ENCODE results near the gene BANK1. TPM values are rescaled to one million over a fixed set of nuclear protein-coding genes. Genes with fewer than 3 reads are reported as not detected.
A peak's percentile ranks its signal among the peaks of the same experiment; 100 is the strongest.

The BANK1 gene
- total RNA-seq, 1 experiment from 2014 or later: 1.1 TPM

- Histone ChIP-seq H2AFZ (ENCODE audit: low read length) (no peak overlapping the region), H3K23me2 (ENCODE audit: insufficient read length, low read depth, low read length, poor library complexity, severe bottlenecking) (no peaks in the 10 kb centered on the region), H3K79me2 (ENCODE audit: insufficient read depth, low read length) (no peaks in the 10 kb centered on the region), H3K4ac (ENCODE audit: low read depth, low read length) (no peak overlapping the region), H2BK15ac (ENCODE audit: low read depth, low read length) (no peak overlapping the region), H2BK12ac (ENCODE audit: insufficient read length, low read depth, low read length) (no peak overlapping the region), H3K27me3 (ENCODE audit: insufficient read depth, low read length) (no peaks in the 10 kb centered on the region), H2BK5ac (ENCODE audit: insufficient read length, low read length) (no peak overlapping the region), H3K23ac (ENCODE audit: insufficient read length, low read depth, low read length) (no peak overlapping the region), H3K4me2 (ENCODE audit: insufficient read depth, insufficient read length, low read length) (no peak overlapping the region), H2AK5ac (ENCODE audit: insufficient read length, low read length) (no peak overlapping the region), H3K56ac (ENCODE audit: insufficient read length, low read depth, low read length) (no peak overlapping the region), H3K79me1 (ENCODE audit: insufficient read depth, low read depth, low read length, poor library complexity, severe bottlenecking) (no peaks in the 10 kb centered on the region), H3K27ac (ENCODE audit: insufficient read length, low read depth, low read length) (no peak overlapping the region), H3K14ac (ENCODE audit: insufficient read depth, low read length) (no peak overlapping the region), H3K4me1 (ENCODE audit: insufficient read depth, low read length) (peaks cover 9% of the 10 kb centered on the region; the same call in 1 of the 2 replicates), H3K18ac (ENCODE audit: insufficient read length, low read depth, low read length) (no peak overlapping the region), H4K20me1 (ENCODE audit: control insufficient read depth, insufficient read depth, insufficient read length) (no peaks in the 10 kb centered on the region), H3T11ph (ENCODE audit: low read length) (no peak overlapping the region), H2BK20ac (ENCODE audit: low read depth, low read length, poor library complexity, severe bottlenecking) (no peak overlapping the region), H3K9me3 (ENCODE audit: control insufficient read depth, low read depth, low read length) (no peaks in the 10 kb centered on the region), H2BK120ac (ENCODE audit: low read depth, low read length, poor library complexity, severe bottlenecking) (no peak overlapping the region), H4K91ac (ENCODE audit: insufficient read length, low read depth, low read length) (no peak overlapping the region), H4K8ac (replicated peaks; ENCODE audit: insufficient read length, low read depth, low read length) (no peak overlapping the region), H4K5ac (ENCODE audit: insufficient read length, low read depth, low read length) (no peak overlapping the region), H3K9ac (ENCODE audit: extremely low read depth, insufficient read length, low read length) (no peak overlapping the region)
- Mint-ChIP-seq H3K4me3 (no peak overlapping the region), H3K4me1 (peaks cover 26 to 30% of the 10 kb centered on the region in 2 experiments), H3K36me3 (ENCODE audit: insufficient read depth in 1 of 3, low read depth in 3 of 3) (no peaks in the 10 kb centered on the region), H3K27ac (peak overlapping the region; percentile 0 to 36 (median 22); a peak in 2 of 7 replicates), H3K9me3 (no peaks in the 10 kb centered on the region; a peak in 1 of 5 replicates), H3K27me3 (ENCODE audit: low read depth) (no peaks in the 10 kb centered on the region)
- no peak for TF ChIP-seq CTCF (conservative IDR thresholded peaks at IDR 0.05)
- DNase-seq: no peak
- WGBS (ENCODE audit: extremely low coverage, insufficient read length, low lambda C conversion rate): no CpG with 5 or more reads among the region's 1 CpG
Observed at GRCh38 chr4:101944649-101945048, 154.1 kb downstream of the BANK1 start.

All from H9 (cell line).